ENCODE data around the gene KIF25. TPM values are rescaled to one million over a fixed set of nuclear protein-coding genes. Genes with fewer than 3 reads are reported as not detected.

KIF25 gene
- total RNA-seq, 1 experiment from 2014 or later, result 0.59 TPM

- Mint-ChIP-seq H3K4me3 (no peak overlapping the region), H3K9me3 (no peaks in the 10 kb centered on the region), H3K27ac (no peak overlapping the region; a peak in 1 of 7 replicates), H3K36me3 (ENCODE audit: insufficient read depth in 1 of 3, low read depth in 3 of 3) (no peaks in the 10 kb centered on the region; a peak in 1 of 7 replicates), H3K4me1 (peaks cover 0 to 4% of the 10 kb centered on the region in 2 experiments; a peak in 1 of 4 replicates), H3K27me3 (ENCODE audit: low read depth) (no peaks in the 10 kb centered on the region; the same call in 1 of the 2 replicates)
- Histone ChIP-seq H3K79me1 (ENCODE audit: insufficient read depth, low read depth, low read length, poor library complexity, severe bottlenecking) (no peaks in the 10 kb centered on the region), H3K56ac (ENCODE audit: insufficient read length, low read depth, low read length) (no peak overlapping the region), H2BK12ac (ENCODE audit: insufficient read length, low read depth, low read length) (no peak overlapping the region), H2AK5ac (ENCODE audit: insufficient read length, low read length) (no peak overlapping the region), H3K79me2 (ENCODE audit: insufficient read depth, low read length) (no peaks in the 10 kb centered on the region), H4K5ac (ENCODE audit: insufficient read length, low read depth, low read length) (no peak overlapping the region), H4K91ac (ENCODE audit: insufficient read length, low read depth, low read length) (no peak overlapping the region), H2BK20ac (ENCODE audit: low read depth, low read length, poor library complexity, severe bottlenecking) (no peak overlapping the region), H2BK120ac (ENCODE audit: low read depth, low read length, poor library complexity, severe bottlenecking) (no peak overlapping the region), H2AFZ (ENCODE audit: low read length) (no peak overlapping the region), H4K20me1 (ENCODE audit: control insufficient read depth, insufficient read depth, insufficient read length) (no peaks in the 10 kb centered on the region), H4K8ac (replicated peaks; ENCODE audit: insufficient read length, low read depth, low read length) (no peak overlapping the region), H3T11ph (ENCODE audit: low read length) (no peak overlapping the region), H3K23me2 (ENCODE audit: insufficient read length, low read depth, low read length, poor library complexity, severe bottlenecking) (no peaks in the 10 kb centered on the region), H3K9me3 (ENCODE audit: control insufficient read depth, low read depth, low read length) (no peaks in the 10 kb centered on the region), H3K18ac (ENCODE audit: insufficient read length, low read depth, low read length) (no peak overlapping the region), H2BK15ac (ENCODE audit: low read depth, low read length) (no peak overlapping the region), H3K4me1 (ENCODE audit: insufficient read depth, low read length) (no peaks in the 10 kb centered on the region), H3K27me3 (ENCODE audit: insufficient read depth, low read length) (no peaks in the 10 kb centered on the region), H3K4me2 (ENCODE audit: insufficient read depth, insufficient read length, low read length) (no peak overlapping the region), H2BK5ac (ENCODE audit: insufficient read length, low read length) (no peak overlapping the region), H3K4ac (ENCODE audit: low read depth, low read length) (no peak overlapping the region), H3K14ac (ENCODE audit: insufficient read depth, low read length) (no peak overlapping the region), H3K9ac (ENCODE audit: extremely low read depth, insufficient read length, low read length) (no peak overlapping the region), H3K23ac (ENCODE audit: insufficient read length, low read depth, low read length) (no peak overlapping the region), H3K27ac (ENCODE audit: insufficient read length, low read depth, low read length) (no peak overlapping the region)
- DNase-seq, result no peak
- no CpG with 5 or more reads among the region's 38 CpGs for WGBS (ENCODE audit: extremely low coverage, insufficient read length, low lambda C conversion rate)
- no peak for TF ChIP-seq CTCF (conservative IDR thresholded peaks at IDR 0.05)
Measured at GRCh38 chr6:168053086-168053956, 55.9 kb downstream of the KIF25 start.

Measured in H9 (cell line).